ENCODE data around the gene ARMC2. TPM values are rescaled to one million over a fixed set of nuclear protein-coding genes. Genes with fewer than 3 reads are reported as not detected.

Gene ARMC2
- total and polyA plus RNA-seq, 2 experiments from 2014 or later = 2.7 to 4.4 TPM

DNA sequence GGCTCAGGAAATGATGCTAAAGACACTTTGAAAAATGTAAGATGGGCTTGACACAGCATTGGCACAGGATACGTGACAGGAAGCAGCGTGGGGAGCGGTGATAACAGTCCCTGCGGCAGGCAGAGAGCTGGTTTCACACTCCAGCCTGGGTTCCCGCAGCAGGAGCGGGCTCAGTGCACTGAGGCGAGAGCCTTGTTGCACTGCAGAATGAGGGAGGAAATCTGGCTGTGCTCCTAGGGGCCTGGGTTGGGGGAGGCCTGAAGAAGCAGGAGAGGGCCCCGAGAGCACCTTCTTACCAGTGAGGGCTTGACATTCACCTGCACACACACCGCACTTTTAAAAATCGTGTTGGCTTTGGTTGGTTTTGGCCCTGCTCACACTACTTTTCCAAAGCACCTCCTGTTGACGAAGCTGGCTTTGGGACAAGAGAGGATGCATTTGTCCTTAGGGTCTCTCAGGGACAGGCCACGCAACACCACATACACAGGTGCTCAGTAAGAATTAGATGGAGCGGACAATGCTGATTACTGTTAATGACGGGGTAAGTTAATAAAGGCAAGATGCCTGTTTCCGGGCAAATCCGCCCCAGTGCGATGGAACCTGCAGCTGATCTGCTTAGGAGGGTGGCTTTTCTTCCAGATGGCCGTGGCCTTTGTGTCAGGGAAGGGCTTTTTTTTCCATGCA is 49.4 kb upstream of the ARMC2 start (continued):
- TF ChIP-seq, protein P1, sequence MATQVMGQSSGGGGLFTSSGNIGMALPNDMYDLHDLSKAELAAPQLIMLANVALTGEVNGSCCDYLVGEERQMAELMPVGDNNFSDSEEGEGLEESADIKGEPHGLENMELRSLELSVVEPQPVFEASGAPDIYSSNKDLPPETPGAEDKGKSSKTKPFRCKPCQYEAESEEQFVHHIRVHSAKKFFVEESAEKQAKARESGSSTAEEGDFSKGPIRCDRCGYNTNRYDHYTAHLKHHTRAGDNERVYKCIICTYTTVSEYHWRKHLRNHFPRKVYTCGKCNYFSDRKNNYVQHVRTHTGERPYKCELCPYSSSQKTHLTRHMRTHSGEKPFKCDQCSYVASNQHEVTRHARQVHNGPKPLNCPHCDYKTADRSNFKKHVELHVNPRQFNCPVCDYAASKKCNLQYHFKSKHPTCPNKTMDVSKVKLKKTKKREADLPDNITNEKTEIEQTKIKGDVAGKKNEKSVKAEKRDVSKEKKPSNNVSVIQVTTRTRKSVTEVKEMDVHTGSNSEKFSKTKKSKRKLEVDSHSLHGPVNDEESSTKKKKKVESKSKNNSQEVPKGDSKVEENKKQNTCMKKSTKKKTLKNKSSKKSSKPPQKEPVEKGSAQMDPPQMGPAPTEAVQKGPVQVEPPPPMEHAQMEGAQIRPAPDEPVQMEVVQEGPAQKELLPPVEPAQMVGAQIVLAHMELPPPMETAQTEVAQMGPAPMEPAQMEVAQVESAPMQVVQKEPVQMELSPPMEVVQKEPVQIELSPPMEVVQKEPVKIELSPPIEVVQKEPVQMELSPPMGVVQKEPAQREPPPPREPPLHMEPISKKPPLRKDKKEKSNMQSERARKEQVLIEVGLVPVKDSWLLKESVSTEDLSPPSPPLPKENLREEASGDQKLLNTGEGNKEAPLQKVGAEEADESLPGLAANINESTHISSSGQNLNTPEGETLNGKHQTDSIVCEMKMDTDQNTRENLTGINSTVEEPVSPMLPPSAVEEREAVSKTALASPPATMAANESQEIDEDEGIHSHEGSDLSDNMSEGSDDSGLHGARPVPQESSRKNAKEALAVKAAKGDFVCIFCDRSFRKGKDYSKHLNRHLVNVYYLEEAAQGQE (IDR thresholded peaks at IDR 0.05; ENCODE audit: unreplicated experiment) = no peak
- TF ChIP-seq ZNF331 (CRISPR knock-in tag; IDR thresholded peaks at IDR 0.05; ENCODE audit: low read depth) = no peak
- TF ChIP-seq, protein P2, sequence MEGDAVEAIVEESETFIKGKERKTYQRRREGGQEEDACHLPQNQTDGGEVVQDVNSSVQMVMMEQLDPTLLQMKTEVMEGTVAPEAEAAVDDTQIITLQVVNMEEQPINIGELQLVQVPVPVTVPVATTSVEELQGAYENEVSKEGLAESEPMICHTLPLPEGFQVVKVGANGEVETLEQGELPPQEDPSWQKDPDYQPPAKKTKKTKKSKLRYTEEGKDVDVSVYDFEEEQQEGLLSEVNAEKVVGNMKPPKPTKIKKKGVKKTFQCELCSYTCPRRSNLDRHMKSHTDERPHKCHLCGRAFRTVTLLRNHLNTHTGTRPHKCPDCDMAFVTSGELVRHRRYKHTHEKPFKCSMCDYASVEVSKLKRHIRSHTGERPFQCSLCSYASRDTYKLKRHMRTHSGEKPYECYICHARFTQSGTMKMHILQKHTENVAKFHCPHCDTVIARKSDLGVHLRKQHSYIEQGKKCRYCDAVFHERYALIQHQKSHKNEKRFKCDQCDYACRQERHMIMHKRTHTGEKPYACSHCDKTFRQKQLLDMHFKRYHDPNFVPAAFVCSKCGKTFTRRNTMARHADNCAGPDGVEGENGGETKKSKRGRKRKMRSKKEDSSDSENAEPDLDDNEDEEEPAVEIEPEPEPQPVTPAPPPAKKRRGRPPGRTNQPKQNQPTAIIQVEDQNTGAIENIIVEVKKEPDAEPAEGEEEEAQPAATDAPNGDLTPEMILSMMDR (conservative IDR thresholded peaks at IDR 0.05; ENCODE audit: low read depth in 2 of 2) = no peak
- TF ChIP-seq STAT1 (IDR thresholded peaks at IDR 0.05; ENCODE audit: unreplicated experiment) = no peak
- TF ChIP-seq, protein P3, sequence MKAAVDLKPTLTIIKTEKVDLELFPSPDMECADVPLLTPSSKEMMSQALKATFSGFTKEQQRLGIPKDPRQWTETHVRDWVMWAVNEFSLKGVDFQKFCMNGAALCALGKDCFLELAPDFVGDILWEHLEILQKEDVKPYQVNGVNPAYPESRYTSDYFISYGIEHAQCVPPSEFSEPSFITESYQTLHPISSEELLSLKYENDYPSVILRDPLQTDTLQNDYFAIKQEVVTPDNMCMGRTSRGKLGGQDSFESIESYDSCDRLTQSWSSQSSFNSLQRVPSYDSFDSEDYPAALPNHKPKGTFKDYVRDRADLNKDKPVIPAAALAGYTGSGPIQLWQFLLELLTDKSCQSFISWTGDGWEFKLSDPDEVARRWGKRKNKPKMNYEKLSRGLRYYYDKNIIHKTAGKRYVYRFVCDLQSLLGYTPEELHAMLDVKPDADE (IDR thresholded peaks at IDR 0.05) = no peak
- TF ChIP-seq CREB1 (CRISPR knock-in tag; IDR thresholded peaks at IDR 0.05; ENCODE audit: low read depth) = no peak
- no peak for TF ChIP-seq NANOG (IDR thresholded peaks at IDR 0.05; ENCODE audit: borderline replicate concordance)
- no peak for TF ChIP-seq POLR2AphosphoS5 (IDR thresholded peaks at IDR 0.05; ENCODE audit: low read depth)

DNA sequence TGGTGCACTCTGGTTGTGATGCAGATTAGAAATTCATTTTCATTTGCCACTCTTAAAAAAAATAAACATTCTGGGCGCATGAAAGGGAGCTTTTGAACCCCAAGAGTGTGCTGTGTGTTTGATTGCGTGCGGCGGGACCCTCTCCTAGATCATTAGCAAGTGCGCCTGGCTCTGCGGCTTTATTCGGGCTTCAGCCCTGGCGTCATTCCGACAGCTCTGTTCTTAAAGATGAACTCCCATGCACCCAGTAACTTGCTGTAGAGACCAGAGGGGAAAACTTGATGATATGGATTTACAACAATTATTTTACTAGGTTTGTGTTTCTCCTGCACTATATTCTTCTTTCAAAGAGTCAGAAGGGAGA is 48.9 kb upstream of the ARMC2 start:
- H3K27ac Mint-ChIP-seq = no peak overlapping the region
- ATAC-seq = no peak
- Histone ChIP-seq H3K4me1 (ENCODE audit: insufficient read depth) (peaks cover 10% of the 10 kb centered on the region; the same call in 1 of the 2 replicates), H3K79me2 (replicated peaks; ENCODE audit: insufficient read depth) (no peaks in the 10 kb centered on the region), H2AFZ (no peak overlapping the region; the same call in 1 of the 2 replicates), H3K27me3 (ENCODE audit: insufficient read depth) (no peaks in the 10 kb centered on the region), H3K9me2 (ENCODE audit: insufficient read depth) (no peaks in the 10 kb centered on the region), H4K20me1 (replicated peaks; ENCODE audit: insufficient read depth) (no peaks in the 10 kb centered on the region), H3K27ac (ENCODE audit: low read depth) (no peak overlapping the region), H3K36me3 (ENCODE audit: insufficient read depth) (no peaks in the 10 kb centered on the region), H3K4me2 (no peak overlapping the region), H3F3A (replicated peaks; ENCODE audit: low read depth) (no peaks in the 10 kb centered on the region), H3K4me3 (no peak overlapping the region)
- TF ChIP-seq NANOG (IDR thresholded peaks at IDR 0.05; ENCODE audit: borderline replicate concordance) (no peak), ZNF331 (CRISPR knock-in tag; IDR thresholded peaks at IDR 0.05; ENCODE audit: low read depth) (no peak), POLR2AphosphoS5 (IDR thresholded peaks at IDR 0.05; ENCODE audit: low read depth) (no peak), EZH2phosphoT487 (IDR thresholded peaks at IDR 0.05; ENCODE audit: unreplicated experiment) (no peak), STAT1 (IDR thresholded peaks at IDR 0.05; ENCODE audit: unreplicated experiment) (no peak), JUNB (IDR thresholded peaks at IDR 0.05; ENCODE audit: unreplicated experiment) (no peak)
- TF ChIP-seq, protein P3 (IDR thresholded peaks at IDR 0.05) = no peak
- TF ChIP-seq, protein P2 (conservative IDR thresholded peaks at IDR 0.05; ENCODE audit: low read depth in 2 of 2) = no peak
- TF ChIP-seq, protein P1 (IDR thresholded peaks at IDR 0.05; ENCODE audit: unreplicated experiment) = no peak
- H3K4me3 Mint-ChIP-seq = no peak overlapping the region; the same call in 2 of the 3 replicates
- no peaks in the 10 kb centered on the region for H3K9me3 Mint-ChIP-seq
- DNase-seq (ENCODE audit: low spot score) = no peak
- no peaks in the 10 kb centered on the region for H3K36me3 Mint-ChIP-seq (ENCODE audit: low read depth)
- H3K27me3 Mint-ChIP-seq (ENCODE audit: insufficient read depth, low read depth, poor library complexity) = no peaks in the 10 kb centered on the region
- H3K4me1 Mint-ChIP-seq = peaks cover 18% of the 10 kb centered on the region

Measured in GM23338 (cell line).